NCI-H146 treated with DMSO at 0.1 percent for 48 hours (cell line): ENCODE measurements around the gene WDR91.

ENCODE experiments used
- DNase-seq: peaks from one replicate; lab custom pipeline; 2025; ENCODE audit not compliant: unreplicated experiment; lab: John Stamatoyannopoulos, UW

The WDR91 gene

DNA sequence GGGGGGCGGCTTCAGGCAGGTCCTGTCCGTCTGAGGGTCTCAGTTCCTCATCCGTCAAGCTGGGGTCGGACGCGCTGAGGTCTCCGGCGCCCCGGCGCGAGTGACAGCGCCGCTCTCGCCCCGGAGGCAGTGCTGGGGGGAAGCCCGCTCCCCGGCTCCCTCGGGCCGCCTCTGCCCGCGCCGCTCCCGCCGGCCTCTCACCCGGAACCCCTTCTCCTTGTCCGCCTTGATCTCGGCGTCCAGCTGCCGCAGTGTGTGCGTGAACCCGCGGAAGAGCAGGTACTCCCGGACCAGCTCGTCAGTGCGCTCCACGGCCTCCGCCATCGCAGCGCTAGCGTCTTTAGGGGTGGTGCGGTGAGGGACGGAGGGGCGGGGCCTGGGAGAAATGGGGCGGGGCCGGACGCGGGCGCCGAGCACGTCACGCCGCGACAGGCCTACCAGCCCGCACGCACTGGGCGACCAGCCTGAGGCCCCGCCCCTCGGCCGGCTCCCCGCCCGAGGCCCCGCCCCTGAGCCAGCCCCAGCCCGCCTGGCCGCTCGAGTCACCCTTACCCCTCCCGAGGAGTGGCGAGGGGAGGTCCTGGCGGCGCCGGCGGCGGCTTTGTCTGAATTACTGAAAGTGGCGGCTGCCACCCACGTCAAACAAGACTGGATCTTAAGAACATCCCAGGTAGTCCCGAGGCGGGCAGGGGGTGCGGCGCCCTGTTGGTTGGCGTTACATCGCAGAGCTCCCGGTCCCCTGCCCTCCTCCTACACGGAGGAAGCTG lies at the start of gene WDR91:
TSS of gene WDR91 (minus strand) at position 348 of the 767 bp plus-strand sequence. CDS start at position 324, 24 bp downstream.
- peak; percentile 74 for DNase-seq

DNA sequence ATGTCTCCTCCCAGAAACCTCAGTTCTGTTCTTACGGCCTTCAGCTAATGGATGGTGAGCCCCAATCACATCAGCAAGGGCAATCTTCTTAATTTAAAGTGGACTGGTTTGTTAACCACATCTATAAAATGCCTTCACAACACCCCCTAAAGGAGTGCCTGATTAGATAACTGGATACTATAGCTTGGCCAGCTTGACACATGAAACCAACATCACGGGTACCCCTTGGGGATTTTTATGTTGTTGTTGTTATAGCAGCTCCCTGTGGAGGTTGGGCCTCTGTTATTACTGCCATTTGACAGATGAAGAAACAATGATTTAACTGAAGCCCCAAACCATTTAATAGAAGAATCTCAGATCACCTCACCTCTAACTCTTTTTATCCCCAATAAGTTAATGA lies 49.1 kb upstream of the WDR91 start:
- DNase-seq: no peak

DNA sequence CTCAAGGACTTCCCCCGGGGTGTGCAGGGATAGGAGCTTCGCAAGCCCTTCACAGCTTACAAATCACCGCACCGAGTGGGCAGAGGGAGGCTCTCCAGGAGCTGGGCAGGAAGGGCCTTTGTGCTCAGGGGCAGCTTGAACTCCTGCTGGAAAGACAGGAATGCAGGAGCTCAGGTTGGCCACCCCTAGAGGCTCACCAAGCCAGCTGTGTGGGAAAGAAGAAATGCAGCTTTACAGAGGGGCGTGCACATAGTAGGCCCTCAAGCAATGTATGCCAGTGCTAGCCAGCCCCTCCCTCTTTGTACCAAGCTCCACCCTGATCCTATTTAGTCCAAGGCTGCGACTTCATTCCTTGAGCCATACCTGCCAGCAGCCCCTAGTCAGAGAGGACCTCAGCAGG lies 48.4 kb upstream of the WDR91 start:
- no peak for DNase-seq

DNA sequence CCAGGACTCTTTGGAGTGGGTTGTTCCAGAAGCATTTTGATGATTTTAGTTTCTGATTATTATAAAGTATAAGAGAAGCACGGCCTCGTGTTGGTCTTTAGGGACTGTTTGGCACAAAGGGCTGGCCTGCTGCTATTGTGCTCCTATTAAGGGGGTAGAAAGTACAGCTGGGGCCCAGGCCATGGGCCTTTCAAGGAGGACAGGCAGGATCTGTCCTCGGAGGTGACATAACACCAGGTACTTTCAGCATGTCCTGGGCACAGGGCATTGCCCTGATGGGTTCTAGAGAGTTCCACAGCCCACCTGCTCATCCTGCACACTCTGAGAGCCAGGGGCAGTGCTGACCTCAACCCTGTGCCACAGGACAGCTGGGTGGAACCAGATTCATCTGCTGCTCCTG lies 47.3 kb upstream of the WDR91 start:
- no peak for DNase-seq

DNA sequence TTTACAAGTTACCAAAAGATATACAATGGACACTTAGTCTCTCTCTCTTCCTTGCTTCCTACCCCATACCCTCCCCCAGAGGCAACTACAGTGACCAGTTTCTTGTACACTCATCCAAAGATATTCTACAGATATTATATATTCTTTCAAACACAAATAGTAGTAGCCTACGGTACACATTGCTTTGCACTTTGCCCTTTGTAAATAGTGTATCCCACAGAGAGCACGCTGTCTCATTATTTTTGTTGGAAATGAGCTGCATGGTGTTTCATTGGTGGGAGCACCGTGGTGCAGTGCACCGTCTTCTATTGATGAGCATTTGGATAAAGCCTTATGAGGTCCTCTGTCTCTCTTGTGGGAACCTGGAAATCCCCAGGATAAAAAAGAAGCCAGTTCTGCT lies 46.5 kb upstream of the WDR91 start:
- DNase-seq: no peak

DNA sequence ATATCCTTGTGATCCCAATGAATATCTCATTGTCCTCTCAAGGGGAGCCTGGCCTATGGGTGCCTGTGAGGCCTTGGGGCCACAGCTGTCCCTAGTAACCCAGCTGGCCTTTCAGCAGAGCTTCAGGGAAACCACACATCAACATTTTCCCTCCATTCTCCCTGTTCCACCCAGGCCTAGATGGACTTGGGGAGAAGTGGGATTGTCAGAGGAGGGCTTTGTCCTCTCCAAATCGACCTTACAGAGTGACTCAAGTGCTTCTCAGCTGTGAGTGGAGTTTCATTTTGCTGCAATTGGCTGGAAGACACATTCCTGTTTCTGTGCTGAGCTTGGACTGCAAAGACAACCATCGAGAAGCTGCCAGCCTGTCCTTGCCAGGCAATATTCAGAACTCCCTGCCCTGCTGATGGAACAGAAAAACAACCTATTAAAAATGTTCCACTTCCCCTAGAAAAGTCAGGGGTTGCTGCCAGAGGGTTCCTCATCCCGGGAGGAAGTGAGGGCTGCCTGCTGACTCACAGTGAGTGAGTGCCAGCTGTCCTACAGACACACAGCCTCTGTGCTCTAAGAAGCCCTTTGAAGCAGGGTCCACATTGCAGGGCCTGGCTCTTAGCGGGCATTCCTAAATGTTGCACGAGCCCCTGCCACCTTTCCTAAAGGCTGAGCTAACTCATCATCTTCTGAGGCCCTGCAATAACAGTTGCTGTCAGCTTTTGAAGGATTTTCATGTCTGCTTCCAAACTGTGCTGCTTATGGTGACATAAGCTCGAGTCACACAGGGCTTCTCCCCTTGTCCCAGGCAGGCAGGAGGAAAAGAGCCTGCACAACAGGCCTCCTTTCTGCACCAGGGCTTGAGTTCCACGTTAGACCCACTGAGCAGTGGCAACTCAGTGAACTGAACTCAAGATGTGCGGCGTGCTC lies 42.8 kb upstream of the WDR91 start:
- no peak for DNase-seq

DNA sequence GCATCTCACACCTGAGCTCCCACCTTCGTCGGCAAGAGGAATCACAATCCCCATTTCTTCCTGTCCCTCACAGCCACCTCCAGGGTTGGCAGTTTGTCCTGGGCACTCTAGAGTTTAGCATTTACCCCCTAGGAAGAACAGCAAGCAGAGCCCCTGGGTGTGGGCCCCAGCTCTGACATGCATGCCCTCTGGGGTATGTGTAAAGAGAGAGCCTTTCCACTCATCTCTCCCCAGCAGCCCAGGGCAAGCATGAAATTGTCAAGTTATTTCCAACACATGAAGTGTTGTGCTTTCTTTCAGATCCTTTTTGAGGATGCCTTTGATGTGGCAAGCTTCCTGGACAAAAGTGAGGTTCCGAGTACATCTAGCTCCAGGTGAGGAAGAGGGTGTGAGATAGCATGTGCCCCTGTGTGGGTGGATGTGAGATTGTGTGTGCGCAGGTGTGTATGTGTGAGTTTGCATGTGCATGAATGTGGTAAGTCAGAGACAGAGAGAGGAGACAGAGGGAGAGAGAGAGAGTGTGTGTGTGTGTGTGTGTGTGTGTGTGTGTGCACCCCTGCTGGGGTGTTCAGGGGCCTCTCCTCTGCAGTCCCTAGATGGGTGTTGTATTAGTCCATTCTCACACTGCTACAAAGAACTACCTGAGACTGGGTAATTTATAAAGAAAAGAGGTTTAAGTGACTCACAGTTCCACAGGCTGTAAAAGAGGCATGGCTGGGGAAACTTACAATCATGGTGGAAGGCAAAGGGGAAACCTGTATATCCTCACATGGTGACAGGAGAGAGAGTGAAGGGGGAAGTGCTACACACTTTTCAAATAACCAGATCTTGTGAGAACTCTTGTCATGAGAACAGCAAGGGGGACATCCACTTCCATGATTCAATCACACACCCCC lies 40.4 kb upstream of the WDR91 start:
- DNase-seq: no peak

DNA sequence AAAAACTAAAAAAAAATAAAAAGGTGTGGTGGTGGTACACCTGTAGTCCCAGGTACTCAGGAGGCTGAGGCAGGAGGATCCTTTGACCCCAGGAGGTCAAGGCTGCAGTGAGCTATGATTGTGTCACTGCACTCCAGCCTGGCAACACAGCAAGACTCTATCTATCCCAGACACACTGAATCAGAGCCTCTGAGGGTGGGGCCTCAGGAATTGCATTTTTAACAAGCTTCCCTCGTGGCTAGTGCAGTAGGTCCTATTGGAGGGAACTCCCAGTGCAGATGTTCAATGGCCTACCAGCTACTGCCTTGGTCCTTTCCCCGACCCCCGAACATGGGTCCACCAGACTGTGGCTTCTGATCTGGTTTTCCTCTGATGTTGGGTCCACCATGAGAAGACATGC lies 37.2 kb upstream of the WDR91 start:
- DNase-seq: no peak

DNA sequence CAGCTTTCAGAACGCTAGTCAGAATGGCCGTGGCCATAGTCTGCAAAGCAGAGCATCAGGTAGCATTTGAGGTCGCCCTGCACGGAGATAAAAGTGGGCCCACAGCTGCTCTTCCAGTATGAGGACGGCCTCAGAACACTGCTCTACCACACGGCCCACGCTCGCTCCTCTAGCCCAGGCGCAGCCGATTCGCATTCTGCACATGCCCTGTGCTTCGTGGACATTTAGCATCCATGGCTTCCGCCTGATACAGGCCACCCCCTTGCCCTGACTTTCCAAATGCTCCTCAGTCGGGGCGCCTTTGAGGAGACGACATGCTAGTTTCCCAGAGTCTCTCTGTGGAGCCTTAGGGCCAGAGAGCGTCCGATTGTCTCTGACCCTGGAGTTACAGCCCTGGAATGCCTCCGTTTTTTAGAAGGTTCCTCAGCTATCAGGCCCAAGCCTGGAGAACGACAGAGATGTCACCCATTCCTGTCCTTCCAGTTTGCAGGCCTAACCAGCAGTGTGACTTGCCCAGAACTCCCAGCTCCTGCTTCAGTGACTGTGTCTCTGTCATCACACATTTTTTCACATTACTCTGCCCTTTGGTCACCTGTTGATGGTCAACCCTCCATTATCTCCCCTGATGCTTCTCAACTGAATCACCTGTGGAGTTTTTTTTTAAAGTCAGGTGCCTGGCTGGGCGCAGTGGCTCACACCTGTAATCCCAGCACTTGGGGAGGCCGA lies 36.6 kb upstream of the WDR91 start:
- DNase-seq: no peak

DNA sequence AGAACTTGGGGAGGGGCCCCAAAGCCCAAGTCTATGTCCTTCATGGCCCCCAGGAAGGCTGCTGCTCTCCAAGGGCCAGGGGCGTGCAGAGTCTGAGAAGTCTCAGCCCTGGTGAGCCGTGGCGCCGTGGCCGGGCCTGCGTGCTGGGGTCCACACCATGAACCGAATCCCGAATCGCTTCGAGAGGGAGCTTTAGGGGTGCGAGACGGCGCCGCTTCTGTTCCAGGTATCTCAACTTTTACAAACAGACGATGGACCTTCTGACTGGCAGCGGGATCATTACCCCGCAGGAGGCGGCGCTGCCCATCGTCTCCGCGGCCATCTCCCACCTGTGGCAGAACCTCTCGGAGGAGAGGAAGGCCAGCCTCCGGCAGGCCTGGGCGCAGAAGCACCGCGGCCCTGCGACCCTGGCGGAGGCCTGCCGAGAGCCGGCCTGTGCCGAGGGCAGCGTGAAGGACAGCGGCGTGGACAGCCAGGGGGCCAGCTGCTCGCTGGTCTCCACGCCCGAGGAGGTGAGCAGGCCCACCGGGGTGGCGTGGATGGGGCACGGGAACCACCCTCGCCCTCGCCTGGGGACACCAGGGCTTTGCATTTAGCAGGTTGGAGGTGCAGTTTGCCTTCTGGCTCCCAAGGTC lies 35.0 kb upstream of the WDR91 start:
- no peak for DNase-seq

DNA sequence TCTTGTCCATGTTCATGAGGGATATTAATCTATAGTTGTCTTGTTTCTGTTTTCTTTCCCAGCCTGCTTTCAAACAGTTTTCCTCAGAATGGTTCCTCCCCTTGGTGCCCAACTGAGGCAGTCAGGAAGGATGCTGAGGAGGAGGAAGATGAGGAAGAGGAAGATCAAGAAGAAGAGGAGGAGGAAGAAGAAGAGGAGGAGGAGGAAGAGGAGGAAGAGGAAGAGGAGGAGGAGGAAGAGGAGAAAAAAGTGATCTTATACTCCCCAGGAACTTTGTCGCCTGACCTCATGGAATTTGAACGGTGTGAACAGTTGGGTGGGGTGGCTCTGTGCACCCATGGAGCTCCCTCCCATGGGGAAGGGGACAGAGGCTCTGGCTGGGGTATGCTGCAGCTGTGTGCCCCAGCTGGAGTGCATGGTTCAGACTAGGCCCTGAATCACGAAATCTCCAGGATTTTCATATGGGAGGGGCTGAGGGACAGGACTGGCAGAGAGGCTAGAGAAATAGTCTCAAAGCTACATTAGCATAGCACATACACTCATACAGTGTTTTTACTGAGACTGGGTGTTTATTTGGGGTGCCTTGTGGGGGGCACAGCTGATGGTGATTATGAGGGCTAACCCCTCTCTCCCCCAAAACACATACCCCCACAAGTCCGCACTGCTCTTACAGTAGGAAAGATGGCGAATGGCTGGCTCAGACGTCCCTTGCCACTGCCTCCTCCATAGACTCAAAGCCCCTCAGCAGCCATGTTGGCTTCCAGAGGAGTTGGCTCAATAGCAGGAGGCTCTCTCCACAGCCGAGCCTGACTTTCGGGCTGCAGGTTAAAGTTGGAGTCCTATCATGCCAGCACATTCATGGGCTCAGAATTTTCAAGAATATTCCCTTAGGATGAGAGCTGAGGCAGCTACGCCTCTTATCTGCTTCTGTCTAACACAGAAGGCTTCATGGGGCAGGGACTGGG lies 34.2 kb upstream of the WDR91 start:
- DNase-seq: no peak

DNA sequence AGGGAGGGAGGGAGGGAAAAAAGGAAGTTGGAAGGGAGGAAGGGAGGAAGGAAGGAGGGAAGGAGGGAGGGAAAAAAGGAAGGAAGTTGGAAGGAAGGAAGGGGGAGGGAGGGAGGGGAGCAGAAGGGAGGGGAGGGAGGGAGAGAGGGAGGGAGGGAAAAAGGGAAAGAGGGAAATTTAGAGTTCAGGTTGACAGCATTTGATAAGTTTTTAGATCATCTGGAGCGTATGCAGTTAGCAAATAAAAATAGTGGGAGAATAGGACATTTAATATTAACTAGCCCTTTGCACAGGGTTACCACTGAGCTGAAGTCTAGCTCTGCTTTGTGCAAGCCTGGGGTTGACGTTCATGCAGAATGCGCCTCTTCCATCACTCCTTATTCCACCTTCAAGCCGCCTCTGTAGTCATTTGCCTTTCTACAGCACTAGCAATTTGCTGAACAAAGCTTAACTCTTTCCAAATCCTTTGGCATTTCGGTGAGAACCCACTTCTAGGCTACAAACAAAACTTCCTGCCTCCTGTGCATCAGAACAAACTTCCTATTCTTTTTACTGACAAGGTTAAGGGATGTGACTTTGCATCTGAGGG lies 30.9 kb upstream of the WDR91 start:
- DNase-seq: no peak

DNA sequence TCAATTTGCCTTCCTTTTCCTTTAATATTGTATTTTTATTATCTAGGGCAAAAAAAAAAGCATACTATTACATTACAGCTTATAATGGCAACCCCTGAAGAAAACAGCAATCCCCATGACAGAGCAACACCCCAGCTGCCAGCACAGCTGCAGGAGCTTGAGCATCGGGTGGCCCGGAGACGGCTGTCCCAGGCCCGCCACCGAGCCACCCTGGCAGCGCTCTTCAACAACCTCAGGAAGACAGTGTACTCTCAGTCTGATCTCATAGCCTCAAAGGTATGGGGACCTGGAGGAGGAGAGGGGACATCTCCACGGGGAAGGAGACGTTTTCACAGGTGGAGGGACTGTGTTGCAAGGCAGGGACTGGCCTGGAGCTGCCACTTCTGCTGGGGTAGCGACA lies 29.1 kb upstream of the WDR91 start:
- DNase-seq: no peak

DNA sequence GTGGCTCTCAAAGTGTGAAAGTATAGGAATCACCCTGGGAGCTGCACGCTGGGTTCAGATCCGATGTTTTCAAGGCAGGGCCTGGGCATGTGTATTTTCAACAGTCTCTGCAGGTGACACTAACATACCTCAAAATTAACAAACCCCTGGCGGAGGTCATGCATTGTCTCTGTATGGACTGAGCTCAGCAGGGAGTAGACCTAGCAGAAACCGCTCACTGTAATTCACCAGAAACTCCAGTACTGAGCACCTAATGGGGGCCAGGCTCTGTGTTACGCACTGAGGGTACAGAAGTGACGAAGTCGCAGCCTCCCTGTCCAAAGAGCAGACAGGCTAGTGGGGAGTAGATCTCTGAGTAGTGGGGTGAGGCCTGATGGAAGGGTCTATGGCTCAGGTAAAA lies 27.9 kb upstream of the WDR91 start:
- peak; percentile 20 for DNase-seq

DNA sequence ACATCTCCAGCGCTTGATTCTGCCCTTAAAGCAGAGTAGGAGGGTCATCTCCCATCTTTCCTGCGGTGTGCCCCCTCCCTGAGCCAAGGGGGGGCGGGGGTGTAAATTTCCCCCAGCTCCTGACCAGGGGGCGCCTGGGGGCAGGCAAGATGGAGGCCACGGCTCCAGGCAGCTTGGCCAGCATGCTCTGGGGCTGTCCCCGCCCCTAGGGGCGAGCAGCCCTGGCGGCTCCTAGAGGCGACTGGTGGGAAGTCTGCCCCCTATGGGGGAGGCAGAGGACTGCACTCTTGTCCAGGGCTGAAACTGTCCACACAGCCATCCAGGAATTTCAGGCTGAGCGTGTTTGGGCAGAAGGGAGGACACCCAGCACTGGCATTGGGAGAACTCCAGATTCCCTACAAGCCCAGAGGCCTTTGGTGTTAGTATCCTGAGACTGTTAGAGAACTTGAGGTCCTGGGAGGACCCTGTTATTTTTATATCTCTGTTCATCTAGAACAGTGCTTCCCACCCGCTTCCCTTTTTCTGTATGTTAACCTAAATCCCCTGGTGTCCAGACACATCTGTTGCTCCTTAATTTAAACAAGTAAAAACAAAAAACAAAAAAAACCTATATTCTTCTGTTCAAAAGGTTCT lies 26.9 kb upstream of the WDR91 start:
- DNase-seq: no peak

DNA sequence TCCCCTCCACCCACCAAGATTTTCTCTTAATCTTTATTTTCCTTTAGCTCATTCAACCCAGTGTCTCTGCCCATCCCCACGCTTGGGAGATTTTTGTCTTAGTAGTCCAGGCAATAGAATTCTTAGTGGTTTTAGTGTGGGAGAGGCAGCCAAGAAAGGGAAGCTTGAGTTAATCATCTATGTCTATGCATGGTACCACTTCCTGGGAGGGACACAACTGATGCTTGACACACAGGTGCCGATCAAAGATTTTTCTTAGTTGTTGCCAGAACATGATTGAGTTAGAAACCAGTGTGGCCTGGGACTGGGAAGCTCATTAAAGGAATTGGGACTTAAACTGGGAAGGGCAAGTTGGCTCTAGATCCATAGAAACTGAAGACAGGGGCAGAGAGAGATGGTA lies 25.4 kb upstream of the WDR91 start:
- DNase-seq: no peak

DNA sequence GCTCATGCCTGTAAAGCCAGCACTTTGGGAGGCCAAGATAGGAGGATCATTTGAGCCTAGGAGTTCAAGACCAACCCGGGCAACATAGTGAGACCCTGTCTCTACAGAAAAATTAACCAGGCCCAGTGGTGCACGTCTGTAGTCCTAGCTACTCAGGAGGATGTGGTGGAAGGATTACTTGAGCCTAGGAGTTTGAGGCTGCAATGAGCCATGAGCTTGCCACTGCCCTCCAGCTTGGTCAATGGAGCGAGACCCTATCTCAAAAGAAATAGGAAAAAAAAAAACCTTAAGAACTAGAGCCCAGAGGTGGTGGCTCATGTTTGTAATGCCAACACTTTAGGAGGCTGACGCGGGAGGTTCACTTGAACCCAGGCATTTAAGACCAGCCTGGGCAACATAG lies 24.5 kb upstream of the WDR91 start:
- no peak for DNase-seq

DNA sequence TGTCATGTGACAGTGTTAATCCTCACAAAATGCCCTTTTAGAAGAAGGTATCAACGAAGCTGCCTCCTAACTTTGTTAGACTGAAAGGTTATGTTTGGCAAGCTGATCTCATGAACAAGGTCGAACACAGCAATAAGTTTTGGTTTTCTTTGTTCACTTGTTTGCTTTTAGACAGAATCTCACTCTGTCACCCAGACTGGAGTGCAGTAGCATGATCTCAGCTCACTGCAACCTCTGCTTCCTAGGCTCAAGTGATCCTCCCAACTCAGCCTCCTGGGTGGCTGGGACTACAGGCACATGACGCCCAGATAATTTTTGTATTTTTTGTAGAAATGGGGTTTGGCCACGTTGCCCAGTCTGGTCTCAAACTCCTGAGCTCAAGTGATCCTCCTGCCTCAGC lies 23.4 kb upstream of the WDR91 start:
- DNase-seq: no peak
